ENCODE data around the gene DSTYK. TPM values are rescaled to one million over a fixed set of nuclear protein-coding genes. Genes with fewer than 3 reads are reported as not detected.
A peak's percentile ranks its signal among the peaks of the same experiment; 100 is the strongest.

The DSTYK gene
- total RNA-seq, 4 donors from 2014 or later = 7.9 to 26.9 (median 14.4) TPM

- peaks cover 0 to 9% of the 10 kb centered on the region in 2 donors for H3K4me1 ChIP-seq
- peak; percentile 94 to 96 for DNase-seq
- intact Hi-C loops (cut with DNase I; ENCODE audit: low total_unique reads) = no loop called here
- peak within 1 kb of the TSS; percentile 62 to 97 for H3K4me3 ChIP-seq
- TF ChIP-seq POLR2A (IDR thresholded peaks at IDR 0.05) (peak in 1 of 2 donors; percentile 63), CTCF (IDR thresholded peaks at IDR 0.05) (peak; percentile 61 to 82 (median 73))
- peak within 1 kb of the TSS; percentile 88 to 100 for H3K27ac ChIP-seq
- no peaks in the 10 kb centered on the region for H3K9me3 ChIP-seq
- no peaks in the 10 kb centered on the region for H3K36me3 ChIP-seq
- no peaks in the 10 kb centered on the region for H3K27me3 ChIP-seq
These were observed 89.6 kb downstream of the DSTYK start, which contains the start of gene RBBP5 for GRCh38 chr1:205121660-205122488. Gene RBBP5, minus strand, starts transcription at chr1:205121978. Its CDS starts 105 bp downstream, at chr1:205121873.

GRCh38 chr1:205118752-205119151 is 92.8 kb downstream of the DSTYK start:
- TF ChIP-seq CTCF (IDR thresholded peaks at IDR 0.05) = no peak
- peaks cover 0 to 9% of the 10 kb centered on the region in 2 donors for H3K4me1 ChIP-seq
- H3K27me3 ChIP-seq = no peaks in the 10 kb centered on the region
- DNase-seq = no peak
- H3K36me3 ChIP-seq = no peaks in the 10 kb centered on the region
- H3K27ac ChIP-seq = no peak overlapping the region
- H3K4me3 ChIP-seq = no peak overlapping the region
- intact Hi-C loops (cut with DNase I; ENCODE audit: low total_unique reads) = no loop called here
- H3K9me3 ChIP-seq = no peaks in the 10 kb centered on the region

- no peak overlapping the region for H3K27ac ChIP-seq
- no peaks in the 10 kb centered on the region for H3K27me3 ChIP-seq
- H3K4me3 ChIP-seq = no peak overlapping the region
- no peaks in the 10 kb centered on the region for H3K36me3 ChIP-seq
- TF ChIP-seq CTCF (IDR thresholded peaks at IDR 0.05) (no peak), POLR2A (IDR thresholded peaks at IDR 0.05) (no peak)
- intact Hi-C loops (cut with DNase I; ENCODE audit: low total_unique reads) = no loop called here
- H3K4me1 ChIP-seq = no peaks in the 10 kb centered on the region
- DNase-seq = no peak
- no peaks in the 10 kb centered on the region for H3K9me3 ChIP-seq
These were observed 100.1 kb downstream of the DSTYK start for GRCh38 chr1:205111354-205111753.

GRCh38 chr1:205109711-205110110 is 101.8 kb downstream of the DSTYK start:
- Histone ChIP-seq H3K27ac (no peak overlapping the region), H3K4me3 (no peak overlapping the region), H3K4me1 (no peaks in the 10 kb centered on the region), H3K9me3 (no peaks in the 10 kb centered on the region), H3K36me3 (no peaks in the 10 kb centered on the region), H3K27me3 (no peaks in the 10 kb centered on the region)
- TF ChIP-seq CTCF (IDR thresholded peaks at IDR 0.05) (no peak), POLR2A (IDR thresholded peaks at IDR 0.05) (no peak)
- DNase-seq = no peak
- intact Hi-C loops (cut with DNase I; ENCODE audit: low total_unique reads) = no loop called here

GRCh38 chr1:205109269-205109668 is 102.2 kb downstream of the DSTYK start:
- intact Hi-C loops (cut with DNase I; ENCODE audit: low total_unique reads) = no loop called here
- H3K27ac ChIP-seq = no peak overlapping the region
- no peaks in the 10 kb centered on the region for H3K9me3 ChIP-seq
- no peak overlapping the region for H3K4me3 ChIP-seq
- no peaks in the 10 kb centered on the region for H3K27me3 ChIP-seq
- no peaks in the 10 kb centered on the region for H3K36me3 ChIP-seq
- no peak for DNase-seq
- H3K4me1 ChIP-seq = no peaks in the 10 kb centered on the region
- TF ChIP-seq CTCF (IDR thresholded peaks at IDR 0.05) (no peak), POLR2A (IDR thresholded peaks at IDR 0.05) (no peak)

Data from uterus (tissue), 4 donors.